NT2/D1 (cell line): Measurements from ENCODE around the gene WDFY4.

Experiments
- SUZ12 ChIP-seq: IDR thresholded peaks from 2 replicates; pipeline ENCODE4 v1.6.1; 2011; ENCODE audit not compliant: insufficient read length, insufficient read depth; ENCODE audit errors: extremely low read depth
- ZNF274 ChIP-seq: IDR thresholded peaks from 2 replicates; pipeline ENCODE4 v1.6.1; 2011; ENCODE audit warnings: mild to moderate bottlenecking, low read depth, low read length

GRCh38 chr10:48948470-48949037 lies 263.9 kb downstream of the WDFY4 start:
- no peak for TF ChIP-seq ZNF274
- no peak for TF ChIP-seq SUZ12
